HG03565 (cell line): Measurements from ENCODE around the gene C7orf57.

Experiments
- ATAC-seq: cut with Tn5 transposase; IDR thresholded peaks from one replicate; pipeline ENCODE4 v1.9.1; 2021; ENCODE audit warnings: mild to moderate bottlenecking, moderate library complexity; ENCODE audit not compliant: unreplicated experiment

The C7orf57 gene

DNA sequence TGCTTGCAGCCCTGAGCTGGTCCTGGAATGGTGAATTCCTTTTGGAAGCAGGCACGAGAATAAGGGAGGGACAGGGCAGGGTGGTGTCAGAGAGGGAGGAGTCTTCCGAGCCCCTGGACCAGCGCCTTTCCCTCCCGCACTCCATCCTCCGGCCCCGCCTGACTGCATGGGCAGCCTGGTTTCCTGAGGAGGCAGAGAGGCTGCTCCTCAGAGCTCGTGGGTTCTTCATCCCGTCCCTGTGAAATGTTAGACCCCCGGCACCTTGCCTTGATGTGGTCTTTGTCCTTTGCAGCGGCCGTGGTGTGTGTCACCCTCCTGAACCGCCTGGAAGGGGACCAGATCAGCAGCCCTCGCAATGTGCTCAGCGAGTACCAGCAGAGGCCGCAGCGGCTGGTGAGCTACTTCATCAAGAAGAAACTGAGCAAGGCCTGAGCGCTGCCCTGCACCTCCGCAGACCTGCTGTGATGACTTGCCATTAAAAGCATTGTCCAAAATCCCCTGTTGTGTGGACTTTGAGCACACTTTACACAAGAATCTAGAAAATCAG lies 72.7 kb downstream of the C7orf57 start:
- ATAC-seq: no peak

DNA sequence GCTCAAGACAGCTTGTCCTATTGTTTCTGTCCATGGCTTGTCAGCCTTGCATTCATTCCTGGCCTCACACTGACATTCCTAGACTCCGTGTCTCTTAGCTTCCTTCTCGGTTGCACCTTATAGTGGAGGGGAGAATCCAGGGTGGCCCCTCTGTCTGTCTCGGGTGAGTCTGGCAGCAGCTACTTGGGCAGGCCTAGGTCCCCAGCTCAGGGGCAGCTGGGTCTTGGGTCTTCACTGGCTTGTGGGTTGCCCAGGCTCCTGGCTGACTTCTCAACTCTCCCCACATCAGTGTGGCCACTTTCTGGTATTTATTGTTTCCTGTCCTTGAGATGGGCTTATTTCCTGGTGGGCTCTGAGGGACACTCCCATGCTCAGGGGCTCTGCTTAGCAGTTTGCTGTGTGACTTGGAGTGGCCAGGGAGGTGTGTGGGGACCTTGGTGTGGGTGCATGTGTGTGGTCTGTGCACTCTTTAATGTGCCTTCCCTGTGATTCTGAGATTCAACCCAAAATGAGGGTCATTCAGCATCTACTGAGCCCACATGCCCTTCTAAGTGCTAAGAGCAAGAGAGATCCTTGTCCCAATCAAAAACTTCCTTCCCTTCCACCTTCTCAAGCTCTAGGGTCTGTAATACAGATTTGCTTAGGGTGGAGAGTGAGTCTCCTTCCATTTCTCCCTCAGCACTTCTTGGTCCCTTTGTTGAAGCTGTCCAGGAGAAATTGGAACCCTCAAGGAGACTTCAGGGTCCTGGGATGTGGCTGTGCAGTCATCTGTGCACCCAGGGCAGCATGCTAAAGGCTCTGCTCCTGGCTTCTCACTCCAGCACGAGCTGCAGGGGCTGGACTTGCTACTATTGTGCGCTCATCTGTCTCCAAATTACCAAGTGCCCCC lies 73.9 kb downstream of the C7orf57 start:
- no peak for ATAC-seq

GRCh38 chr7:48109848-48110663 lies 74.7 kb downstream of the C7orf57 start:
- ATAC-seq: peak; percentile 82

DNA sequence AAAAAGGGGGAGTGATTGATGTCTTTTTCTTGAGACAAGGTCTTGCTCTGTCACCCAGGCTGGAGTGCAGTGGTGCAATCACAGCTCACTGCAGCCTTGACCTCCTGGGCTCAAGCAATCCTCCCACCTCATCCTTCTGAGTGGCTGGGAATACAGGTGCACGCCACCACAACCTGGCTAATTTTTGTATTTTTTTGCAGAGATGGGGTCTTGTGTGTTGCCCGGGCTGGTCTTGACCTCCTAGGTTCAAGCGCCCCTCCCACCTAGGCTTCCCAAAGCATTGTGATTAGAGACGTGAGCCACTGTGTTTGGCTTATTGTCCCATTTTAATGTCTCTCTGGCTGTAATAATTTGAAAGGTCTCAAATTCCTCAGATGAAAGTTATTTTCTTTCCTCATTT lies 75.5 kb downstream of the C7orf57 start:
- no peak for ATAC-seq
